Measurements from ENCODE around the gene GDF10. TPM values are rescaled to one million over a fixed set of nuclear protein-coding genes. Genes with fewer than 3 reads are reported as not detected.

GDF10 gene
- total and polyA plus RNA-seq, 9 of the 15 experiments (the other 6 are each of a cell fraction or from before 2014, with no cell fraction given) = 0.03 to 0.20 (median 0.11) TPM; not detected in 6

GRCh38 chr10:47326927-47327330 is 26.9 kb downstream of the GDF10 start (continued):
- TF ChIP-seq, protein P1, sequence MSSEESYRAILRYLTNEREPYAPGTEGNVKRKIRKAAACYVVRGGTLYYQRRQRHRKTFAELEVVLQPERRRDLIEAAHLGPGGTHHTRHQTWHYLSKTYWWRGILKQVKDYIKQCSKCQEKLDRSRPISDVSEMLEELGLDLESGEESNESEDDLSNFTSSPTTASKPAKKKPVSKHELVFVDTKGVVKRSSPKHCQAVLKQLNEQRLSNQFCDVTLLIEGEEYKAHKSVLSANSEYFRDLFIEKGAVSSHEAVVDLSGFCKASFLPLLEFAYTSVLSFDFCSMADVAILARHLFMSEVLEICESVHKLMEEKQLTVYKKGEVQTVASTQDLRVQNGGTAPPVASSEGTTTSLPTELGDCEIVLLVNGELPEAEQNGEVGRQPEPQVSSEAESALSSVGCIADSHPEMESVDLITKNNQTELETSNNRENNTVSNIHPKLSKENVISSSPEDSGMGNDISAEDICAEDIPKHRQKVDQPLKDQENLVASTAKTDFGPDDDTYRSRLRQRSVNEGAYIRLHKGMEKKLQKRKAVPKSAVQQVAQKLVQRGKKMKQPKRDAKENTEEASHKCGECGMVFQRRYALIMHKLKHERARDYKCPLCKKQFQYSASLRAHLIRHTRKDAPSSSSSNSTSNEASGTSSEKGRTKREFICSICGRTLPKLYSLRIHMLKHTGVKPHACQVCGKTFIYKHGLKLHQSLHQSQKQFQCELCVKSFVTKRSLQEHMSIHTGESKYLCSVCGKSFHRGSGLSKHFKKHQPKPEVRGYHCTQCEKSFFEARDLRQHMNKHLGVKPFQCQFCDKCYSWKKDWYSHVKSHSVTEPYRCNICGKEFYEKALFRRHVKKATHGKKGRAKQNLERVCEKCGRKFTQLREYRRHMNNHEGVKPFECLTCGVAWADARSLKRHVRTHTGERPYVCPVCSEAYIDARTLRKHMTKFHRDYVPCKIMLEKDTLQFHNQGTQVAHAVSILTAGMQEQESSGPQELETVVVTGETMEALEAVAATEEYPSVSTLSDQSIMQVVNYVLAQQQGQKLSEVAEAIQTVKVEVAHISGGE (CRISPR knock-in tag; IDR thresholded peaks at IDR 0.05) = peak in 1 of 3 experiments; percentile 48; a peak in 1 of 6 replicates
- TF ChIP-seq, protein P2, sequence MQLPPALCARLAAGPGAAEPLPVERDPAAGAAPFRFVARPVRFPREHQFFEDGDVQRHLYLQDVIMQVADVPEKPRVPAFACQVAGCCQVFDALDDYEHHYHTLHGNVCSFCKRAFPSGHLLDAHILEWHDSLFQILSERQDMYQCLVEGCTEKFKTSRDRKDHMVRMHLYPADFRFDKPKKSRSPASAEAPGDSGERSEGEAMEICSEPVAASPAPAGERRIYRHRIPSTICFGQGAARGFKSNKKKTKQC (CRISPR knock-in tag; IDR thresholded peaks at IDR 0.05) = peak; percentile 66; the same call in 1 of the 2 replicates
- 0 out of 2 replicates have a peak, but pooled peaks have one; percentile 15 for TF ChIP-seq ZNF41 (CRISPR knock-in tag; conservative IDR thresholded peaks at IDR 0.05)
- peak; percentile 47; the same call in 1 of the 2 replicates for TF ChIP-seq HES1 (IDR thresholded peaks at IDR 0.05; ENCODE audit: low read depth)
- peak; percentile 95 for TF ChIP-seq L3MBTL2 (IDR thresholded peaks at IDR 0.05)
- peak; percentile 43 to 76; a peak in 2 of 4 replicates for TF ChIP-seq MNT (conservative IDR thresholded peaks at IDR 0.05)
- no peak for TF ChIP-seq GABPB1 (CRISPR knock-in tag; IDR thresholded peaks at IDR 0.05)
- 0 out of 2 replicates have a peak, but pooled peaks have one; percentile 52 for TF ChIP-seq CREB3 (tag; conservative IDR thresholded peaks at IDR 0.05; ENCODE audit: low read depth)
- 0 out of 2 replicates have a peak, but pooled peaks have one; percentile 48 for TF ChIP-seq PHF21A (IDR thresholded peaks at IDR 0.05; ENCODE audit: borderline replicate concordance, low read depth)
- TF ChIP-seq ZMIZ1 (IDR thresholded peaks at IDR 0.05; ENCODE audit: low read depth in 2 of 2, low read length in 2 of 2) = peak in 1 of 2 experiments; percentile 73; a peak in 2 of 4 replicates
- TF ChIP-seq ZNF12 (CRISPR knock-in tag; IDR thresholded peaks at IDR 0.05) = no peak

All from K562 (cell line).